ENCODE data around the gene IRS2. TPM values are rescaled to one million over a fixed set of nuclear protein-coding genes. Genes with fewer than 3 reads are reported as not detected.

IRS2 gene
- total and polyA plus RNA-seq, 2 of the 8 experiments (the other 6 are each of a cell fraction or from before 2014, with no cell fraction given): 2.6 to 17.0 TPM

- Histone ChIP-seq H3K9me3 (ENCODE audit: insufficient read depth in 2 of 2, low read depth in 1 of 2, low read length in 1 of 2) (no peaks in the 10 kb centered on the region), H3K79me1 (ENCODE audit: low read depth, low read length) (no peaks in the 10 kb centered on the region), H2AFZ (ENCODE audit: low read length) (no peak overlapping the region), H3K79me2 (ENCODE audit: control insufficient read depth in 1 of 2, insufficient read depth in 2 of 2, low read length in 2 of 2) (no peaks in the 10 kb centered on the region), H3K4ac (replicated peaks; ENCODE audit: insufficient read length, low read depth, low read length) (no peak overlapping the region), H4K5ac (ENCODE audit: insufficient read length, low read depth, low read length) (no peak overlapping the region), H4K8ac (ENCODE audit: extremely low read depth, insufficient read depth, low read length) (no peak overlapping the region), H2BK20ac (ENCODE audit: low read length) (no peak overlapping the region), H3K23ac (ENCODE audit: insufficient read length) (no peak overlapping the region), H3K27me3 (replicated peaks in 1 of 4; ENCODE audit: control insufficient read depth in 3 of 4, extremely low read depth in 1 of 4, insufficient read depth in 3 of 4, low read length in 3 of 4) (no peaks in the 10 kb centered on the region), H3K56ac (replicated peaks; ENCODE audit: insufficient read length, low read depth, low read length) (no peak overlapping the region), H4K91ac (replicated peaks; ENCODE audit: insufficient read length, low read length) (no peak overlapping the region), H2BK12ac (ENCODE audit: low read depth, low read length) (no peak overlapping the region), H2BK15ac (ENCODE audit: low read length) (no peak overlapping the region), H3K23me2 (ENCODE audit: low read depth, low read length) (no peaks in the 10 kb centered on the region), H3K14ac (ENCODE audit: insufficient read length) (no peak overlapping the region), H3K18ac (ENCODE audit: extremely low read depth, low read length) (no peak overlapping the region), H2AK5ac (ENCODE audit: low read depth, low read length) (no peak overlapping the region), H3K36me3 (ENCODE audit: control insufficient read depth in 2 of 4, insufficient read depth in 4 of 4, low read length in 3 of 4) (no peaks in the 10 kb centered on the region; a peak in 1 of 8 replicates), H3K4me3 (ENCODE audit: extremely low read depth in 1 of 4, insufficient read depth in 2 of 4, low read depth in 3 of 4, low read length in 4 of 4) (no peak overlapping the region), H3K4me1 (replicated peaks in 1 of 4; ENCODE audit: control insufficient read depth in 3 of 4, insufficient read depth in 4 of 4, low read length in 3 of 4) (no peaks in the 10 kb centered on the region), H2BK120ac (replicated peaks; ENCODE audit: low read depth, low read length) (no peak overlapping the region), H2BK5ac (ENCODE audit: low read depth, low read length) (no peak overlapping the region), H3K4me2 (ENCODE audit: insufficient read depth in 1 of 2, low read depth in 2 of 2, low read length in 2 of 2) (no peak overlapping the region), H3K27ac (ENCODE audit: low read depth, low read length) (no peak overlapping the region), H4K20me1 (replicated peaks in 1 of 2; ENCODE audit: control insufficient read depth in 1 of 2, insufficient read depth in 2 of 2, low read length in 2 of 2) (no peaks in the 10 kb centered on the region), H3K9ac (replicated peaks in 1 of 4; ENCODE audit: extremely low read depth in 1 of 4, low read depth in 3 of 4, low read length in 3 of 4) (no peak overlapping the region)
- 84% methylated on average over 4 of the region's 4 CpGs; no CpG with 5 or more reads in 1 of the 2 experiments for WGBS, 2 experiments (ENCODE audit: extremely low coverage in 1 of 2, insufficient coverage in 1 of 2, insufficient read length in 1 of 2, insufficient replicate concordance in 2 of 2, low coverage in 1 of 2, low lambda C conversion rate in 2 of 2, missing lambda C conversion rate in 1 of 2)
- ChIA-PET POLR2A (ENCODE audit: partially characterized antibody) (no interaction called here), CTCF (ENCODE audit: partially characterized antibody) (interaction anchor here (0.8 kb wide), 1 partner anchor 12 kb away, joined by 3 read pairs; no protein-coding TSS in a partner anchor)
- DNase-seq (ENCODE audit: low read depth in 1 of 2, low spot score in 2 of 2) (no peak), FAIRE-seq (no peak)
- TF ChIP-seq GTF2F1 (IDR thresholded peaks at IDR 0.05; ENCODE audit: borderline replicate concordance, low read depth, low read length) (no peak), EGR1 (IDR thresholded peaks at IDR 0.05; ENCODE audit: borderline replicate concordance, low read depth, low read length) (no peak)
These were observed 72.7 kb downstream of the IRS2 start for GRCh38 chr13:109713681-109714080.

Data from H1 (cell line).